ENCODE data around the gene PPIP5K1.

PPIP5K1 gene

GRCh38 chr15:43529587-43530345 is 60.2 kb downstream of the PPIP5K1 start (continued):
- TF ChIP-seq ZNF585B (tag by site-specific recombination; IDR thresholded peaks at IDR 0.05) = no peak
- TF ChIP-seq ZNF426 (tag by site-specific recombination; IDR thresholded peaks at IDR 0.05) = no peak
- TF ChIP-seq ZNF433 (tag by site-specific recombination; IDR thresholded peaks at IDR 0.05; ENCODE audit: low read depth) = no peak
- TF ChIP-seq ZNF670 (tag by site-specific recombination; IDR thresholded peaks at IDR 0.05; ENCODE audit: low read depth) = no peak
- no peak for TF ChIP-seq ZNF280D (tag by site-specific recombination; IDR thresholded peaks at IDR 0.05)
- no peak for TF ChIP-seq YY1 (tag by site-specific recombination; IDR thresholded peaks at IDR 0.05)

GRCh38 chr15:43529141-43529540 is 60.9 kb downstream of the PPIP5K1 start:
- ChIA-PET CTCF (no interaction called here), POLR2A (no interaction called here)
- H3K4me1 ChIP-seq (ENCODE audit: control insufficient read depth, insufficient read depth, low read length) = no peaks in the 10 kb centered on the region
- no peak for TF ChIP-seq ZNF362 (tag by site-specific recombination; IDR thresholded peaks at IDR 0.05)
- no peak for TF ChIP-seq ZNF544 (tag by site-specific recombination; IDR thresholded peaks at IDR 0.05)
- TF ChIP-seq KLF1 (tag by site-specific recombination; IDR thresholded peaks at IDR 0.05) = no peak
- peaks cover 0 to 15% of the 10 kb centered on the region in 2 experiments; a peak in 1 of 3 replicates for H3K36me3 ChIP-seq (ENCODE audit: control insufficient read depth in 2 of 2, insufficient read depth in 1 of 2, low read length in 2 of 2)
- no peak overlapping the region for H3K4me3 ChIP-seq (ENCODE audit: low read depth, low read length)
- H3K9me3 ChIP-seq (ENCODE audit: control insufficient read depth, insufficient read depth, low read depth, low read length) = no peaks in the 10 kb centered on the region
- no peak overlapping the region for H3K27ac ChIP-seq (ENCODE audit: extremely low read depth, low read depth, low read length)

GRCh38 chr15:43528542-43529007 is 61.4 kb downstream of the PPIP5K1 start:
- no peak overlapping the region for H3K4me3 ChIP-seq (ENCODE audit: low read depth, low read length)
- ChIA-PET POLR2A (no interaction called here), CTCF (no interaction called here)
- TF ChIP-seq ZSCAN4 (tag by site-specific recombination; IDR thresholded peaks at IDR 0.05) = no peak
- no peak for TF ChIP-seq REST (tag by site-specific recombination; IDR thresholded peaks at IDR 0.05)
- no peak for TF ChIP-seq PRDM4 (tag by site-specific recombination; IDR thresholded peaks at IDR 0.05)
- H3K4me1 ChIP-seq (ENCODE audit: control insufficient read depth, insufficient read depth, low read length) = no peaks in the 10 kb centered on the region
- peaks cover 0 to 18% of the 10 kb centered on the region in 2 experiments; a peak in 1 of 3 replicates for H3K36me3 ChIP-seq (ENCODE audit: control insufficient read depth in 2 of 2, insufficient read depth in 1 of 2, low read length in 2 of 2)
- H3K27ac ChIP-seq (ENCODE audit: extremely low read depth, low read depth, low read length) = no peak overlapping the region
- H3K9me3 ChIP-seq (ENCODE audit: control insufficient read depth, insufficient read depth, low read depth, low read length) = no peaks in the 10 kb centered on the region

Measured in HEK293 (cell line).